Upper lobe of right lung (tissue), 1 donor: ENCODE results near the gene CT47C1. TPM values are rescaled to one million over a fixed set of nuclear protein-coding genes. Genes with fewer than 3 reads are reported as not detected.
A peak's percentile ranks its signal among the peaks of the same experiment; 100 is the strongest.

Experiments used
- ATAC-seq: fragments of 200-7000 bp; cut with Tn5 transposase; one replicate; pipeline ENCODE4 v1.9.1; 2020; ENCODE audit warnings: mild to moderate bottlenecking, moderate library complexity
- DNase-seq: peaks from one replicate; pipeline ENCODE4 v3.0.0-alpha.2; 2020
- H3K27ac ChIP-seq: fragments of 200-600 bp; one replicate; pipeline ENCODE4 v1.8.0; 2022
- H3K27me3 ChIP-seq: fragments of 200-600 bp; one replicate; pipeline ENCODE4 v1.8.0; 2022; ENCODE audit warnings: mild to moderate bottlenecking
- H3K36me3 ChIP-seq: fragments of 200-600 bp; one replicate; pipeline ENCODE4 v1.8.0; 2022
- H3K4me1 ChIP-seq: fragments of 200-600 bp; one replicate; pipeline ENCODE4 v1.8.0; 2022
- H3K4me3 ChIP-seq: fragments of 200-600 bp; one replicate; pipeline ENCODE4 v1.8.0; 2022; ENCODE audit warnings: mild to moderate bottlenecking
- H3K9me3 ChIP-seq: fragments of 200-600 bp; one replicate; pipeline ENCODE4 v1.8.0; 2022
- CTCF ChIP-seq: fragments of 200-600 bp; IDR thresholded peaks from one replicate; pipeline ENCODE4 v1.8.0; 2022; ENCODE audit warnings: antibody characterized with exemption
- intact Hi-C: fragments of 100-400 bp; cut with DNase I; formaldehyde crosslinking; loops from one replicate; pipeline ENCODE4 v1.11.0; 2022
- total RNA-seq: library from RNA; stranded (reverse); fragmentation: NEBNext Ultra II Directional; extraction: Animal tissue kit (Norgen Biotek cat#: 25700); gene quantifications from one replicate; pipeline ENCODE4 v1.2.1, GENCODE V29; 2021
- donor health status: DM: no; HTN: yes; CAD: no; lungs with severe emphysema.

The CT47C1 gene
- total RNA-seq, 1 donor from 2014 or later = not detected

- H3K27ac ChIP-seq = no peak overlapping the region
- no peak overlapping the region for H3K4me3 ChIP-seq
- no peak for DNase-seq
- intact Hi-C loops = no loop called here
- H3K4me1 ChIP-seq = no peaks in the 10 kb centered on the region
- H3K36me3 ChIP-seq = no peaks in the 10 kb centered on the region
- no peaks in the 10 kb centered on the region for H3K9me3 ChIP-seq
- no peak for TF ChIP-seq CTCF
- H3K27me3 ChIP-seq = no peaks in the 10 kb centered on the region
- ATAC-seq = no peak
These were observed 34.4 kb downstream of the CT47C1 start for GRCh38 chrX:119107206-119107605.

GRCh38 chrX:119118780-119119395 lies 46.1 kb downstream of the CT47C1 start:
- H3K36me3 ChIP-seq = no peaks in the 10 kb centered on the region
- peak; percentile 77 for ATAC-seq
- intact Hi-C loops = no loop called here
- no peak overlapping the region for H3K27ac ChIP-seq
- peak; percentile 66 for TF ChIP-seq CTCF
- no peaks in the 10 kb centered on the region for H3K4me1 ChIP-seq
- no peak overlapping the region for H3K4me3 ChIP-seq
- no peaks in the 10 kb centered on the region for H3K9me3 ChIP-seq
- H3K27me3 ChIP-seq = no peaks in the 10 kb centered on the region
- no peak for DNase-seq

DNA sequence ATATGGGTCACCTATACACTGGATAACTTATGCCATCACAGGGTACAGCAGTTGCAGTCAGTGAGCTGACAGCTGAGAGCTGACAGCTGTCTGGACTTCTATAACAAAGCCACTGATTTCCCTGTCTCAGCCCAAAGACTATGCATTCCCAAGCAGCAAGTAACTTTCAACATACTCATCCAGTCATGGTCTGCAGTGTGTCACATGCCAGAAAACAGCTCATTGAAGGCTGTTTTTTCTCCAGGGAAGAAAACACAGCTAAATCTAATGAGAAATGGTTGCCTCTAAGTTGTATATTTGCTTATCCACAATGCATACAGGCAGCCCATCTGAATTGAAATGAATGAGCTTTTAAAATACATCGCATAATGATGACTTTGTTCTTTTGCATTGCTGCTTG lies 48.5 kb downstream of the CT47C1 start:
- ATAC-seq = no peak
- Histone ChIP-seq H3K4me1 (no peaks in the 10 kb centered on the region), H3K36me3 (no peaks in the 10 kb centered on the region), H3K27ac (no peak overlapping the region), H3K9me3 (no peaks in the 10 kb centered on the region), H3K27me3 (no peaks in the 10 kb centered on the region), H3K4me3 (no peak overlapping the region)
- intact Hi-C loops = no loop called here
- TF ChIP-seq CTCF = no peak
- no peak for DNase-seq

Other genes starting within 250 kb of the CT47C1 start
- gene ZCCHC12, start 249.2 kb upstream of the CT47C1 start, total RNA-seq = 0.41 TPM
- gene LONRF3, start 98.4 kb upstream of the CT47C1 start, total RNA-seq = 24.4 TPM
- gene KIAA1210, start 54.8 kb downstream of the CT47C1 start, total RNA-seq = not detected
- 74.9 TPM for gene PGRMC1, start 163.3 kb downstream of the CT47C1 start, total RNA-seq